Mesendoderm (in vitro differentiated cells): ENCODE results near the gene TFIP11.

Source experiments
- DNase-seq: peaks from one replicate; pipeline ENCODE4 v3.0.0; 2013
- H2AK5ac ChIP-seq: 2 replicates; pipeline ENCODE4 v1.6.1; 2013; ENCODE audit warnings: low read length, inconsistent platforms
- H2BK120ac ChIP-seq: 2 replicates; pipeline ENCODE4 v1.6.1; 2013; ENCODE audit warnings: low read depth, mild to moderate bottlenecking, low read length, moderate library complexity, mixed read lengths
- H2BK15ac ChIP-seq: replicated peaks from 2 replicates; pipeline ENCODE4 v1.6.1; 2013; ENCODE audit warnings: low read depth, mild to moderate bottlenecking, moderate library complexity
- H2BK5ac ChIP-seq: 2 replicates; pipeline ENCODE4 v1.6.1; 2013; ENCODE audit warnings: low read length, inconsistent platforms
- H3K18ac ChIP-seq: 2 replicates; pipeline ENCODE4 v1.6.1; 2013; ENCODE audit warnings: mild to moderate bottlenecking, low read length, mixed read lengths
- H3K23ac ChIP-seq: one replicate; pipeline ENCODE4 v1.6.1; 2013; ENCODE audit warnings: low read length
- H3K27ac ChIP-seq: 2 replicates; pipeline ENCODE4 v1.5.1; 2013; ENCODE audit warnings: low read depth, mild to moderate bottlenecking, inconsistent platforms, low read length, moderate library complexity
- H3K27me3 ChIP-seq: 2 replicates; pipeline ENCODE4 v1.6.1; 2013; ENCODE audit warnings: low read length, control low read depth, mild to moderate bottlenecking, inconsistent platforms; ENCODE audit not compliant: insufficient read depth, poor library complexity
- H3K36me3 ChIP-seq: 2 replicates; pipeline ENCODE4 v1.6.1; 2013; ENCODE audit warnings: low read length, inconsistent platforms; ENCODE audit not compliant: control insufficient read depth, insufficient read depth
- H3K4ac ChIP-seq: one replicate; pipeline ENCODE4 v1.6.1; 2013; ENCODE audit warnings: low read depth, mild to moderate bottlenecking, low read length, moderate library complexity
- H3K4me1 ChIP-seq: 2 replicates; pipeline ENCODE4 v1.6.1; 2013; ENCODE audit warnings: low read depth, low read length, inconsistent platforms; ENCODE audit not compliant: control insufficient read depth
- H3K4me2 ChIP-seq: 2 replicates; pipeline ENCODE4 v1.6.1; 2013; ENCODE audit warnings: low read length
- H3K4me3 ChIP-seq: 2 replicates; pipeline ENCODE4 v1.5.1; 2013; ENCODE audit warnings: mild to moderate bottlenecking, low read length
- H3K56ac ChIP-seq: one replicate; pipeline ENCODE4 v1.6.1; 2013; ENCODE audit warnings: low read length
- H3K79me1 ChIP-seq: 2 replicates; pipeline ENCODE4 v1.6.1; 2013; ENCODE audit warnings: low read length, inconsistent platforms
- H3K79me2 ChIP-seq: 2 replicates; pipeline ENCODE4 v1.6.1; 2013; ENCODE audit warnings: mild to moderate bottlenecking, low read length; ENCODE audit not compliant: control insufficient read depth, insufficient read depth
- H3K9ac ChIP-seq: 2 replicates; pipeline ENCODE4 v1.6.1; 2013; ENCODE audit warnings: low read length, inconsistent platforms
- H4K5ac ChIP-seq: one replicate; pipeline ENCODE4 v1.6.1; 2013; ENCODE audit warnings: low read length
- H4K8ac ChIP-seq: one replicate; pipeline ENCODE4 v1.6.1; 2013; ENCODE audit warnings: low read depth, mild to moderate bottlenecking, control low read depth, low read length, moderate library complexity
- WGBS: extraction: QIAGEN DNeasy Blood & Tissue Kit; methylation state at CpG from one replicate; pipeline ENCODE4 v1.1.7; 2013; ENCODE audit warnings: low lambda C conversion rate, missing lambda C conversion rate; ENCODE audit not compliant: insufficient coverage; ENCODE audit errors: extremely low coverage; 5-methylcytosine and 5-hydroxymethylcytosine counted together

Gene TFIP11

GRCh38 chr22:26524870-26525269 lies 12.6 kb upstream of the TFIP11 start:
- Histone ChIP-seq H2BK5ac (no peak overlapping the region), H3K23ac (no peak overlapping the region), H3K4me1 (no peaks in the 10 kb centered on the region), H3K56ac (no peak overlapping the region), H2AK5ac (no peak overlapping the region), H3K4ac (no peak overlapping the region), H3K36me3 (peaks cover 21% of the 10 kb centered on the region), H3K4me3 (no peak overlapping the region), H4K8ac (no peak overlapping the region), H3K27me3 (no peaks in the 10 kb centered on the region), H3K18ac (no peak overlapping the region), H4K5ac (no peak overlapping the region), H3K4me2 (no peak overlapping the region), H2BK15ac (no peak overlapping the region), H3K79me2 (no peaks in the 10 kb centered on the region), H3K27ac (no peak overlapping the region), H3K9ac (no peak overlapping the region), H2BK120ac (no peak overlapping the region), H3K79me1 (no peaks in the 10 kb centered on the region)
- DNase-seq, result no peak
- no CpG with 5 or more reads among the region's 4 CpGs for WGBS

GRCh38 chr22:26522592-26522991 lies 10.3 kb upstream of the TFIP11 start:
- no CpG with 5 or more reads among the region's 4 CpGs for WGBS
- peaks cover 9% of the 10 kb centered on the region for H3K36me3 ChIP-seq

GRCh38 chr22:26522012-26522411 lies 9.7 kb upstream of the TFIP11 start:
- WGBS, result no CpG with 5 or more reads among the region's 2 CpGs
- H3K18ac ChIP-seq, result no peak overlapping the region

More at GRCh38 chr22:26522592-26522991, 10.3 kb upstream of the TFIP11 start:
- Histone ChIP-seq H3K4me3 (no peak overlapping the region), H3K4ac (no peak overlapping the region), H3K4me1 (no peaks in the 10 kb centered on the region), H3K18ac (no peak overlapping the region), H2AK5ac (no peak overlapping the region), H4K5ac (no peak overlapping the region), H3K27ac (no peak overlapping the region), H3K79me2 (no peaks in the 10 kb centered on the region), H3K56ac (no peak overlapping the region), H3K27me3 (no peaks in the 10 kb centered on the region), H4K8ac (no peak overlapping the region), H3K23ac (no peak overlapping the region), H3K79me1 (no peaks in the 10 kb centered on the region), H3K9ac (no peak overlapping the region), H2BK15ac (no peak overlapping the region), H2BK120ac (no peak overlapping the region), H3K4me2 (no peak overlapping the region), H2BK5ac (no peak overlapping the region)
- no peak for DNase-seq

GRCh38 chr22:26517429-26517828 lies 5.2 kb upstream of the TFIP11 start:
- H3K9ac ChIP-seq, result no peak overlapping the region
- no peak for DNase-seq
- H3K79me1 ChIP-seq, result peaks cover 2% of the 10 kb centered on the region
- H3K18ac ChIP-seq, result no peak overlapping the region
- H2BK15ac ChIP-seq, result no peak overlapping the region
- H3K4ac ChIP-seq, result no peak overlapping the region
- no peak overlapping the region for H2BK5ac ChIP-seq
- H3K56ac ChIP-seq, result no peak overlapping the region
- no CpG with 5 or more reads among the region's 5 CpGs for WGBS
- no peak overlapping the region for H3K4me2 ChIP-seq
- H3K27ac ChIP-seq, result no peak overlapping the region
- H3K4me3 ChIP-seq, result no peak overlapping the region
- H3K36me3 ChIP-seq, result no peaks in the 10 kb centered on the region
- no peak overlapping the region for H4K5ac ChIP-seq
- no peak overlapping the region for H4K8ac ChIP-seq
- H3K4me1 ChIP-seq, result no peaks in the 10 kb centered on the region
- H3K23ac ChIP-seq, result no peak overlapping the region
- H2AK5ac ChIP-seq, result no peak overlapping the region
- H3K79me2 ChIP-seq, result peaks cover 2% of the 10 kb centered on the region
- H2BK120ac ChIP-seq, result no peak overlapping the region
- no peaks in the 10 kb centered on the region for H3K27me3 ChIP-seq

More at GRCh38 chr22:26522012-26522411, 9.7 kb upstream of the TFIP11 start:
- no peak overlapping the region for H3K27ac ChIP-seq
- no peak overlapping the region for H2BK5ac ChIP-seq
- no peak for DNase-seq
- no peak overlapping the region for H2BK120ac ChIP-seq
- no peak overlapping the region for H3K23ac ChIP-seq
- H3K56ac ChIP-seq, result no peak overlapping the region
- no peak overlapping the region for H2AK5ac ChIP-seq
- H3K4me2 ChIP-seq, result no peak overlapping the region
- no peak overlapping the region for H4K5ac ChIP-seq
- H3K79me1 ChIP-seq, result no peaks in the 10 kb centered on the region
- H3K4me3 ChIP-seq, result no peak overlapping the region
- H4K8ac ChIP-seq, result no peak overlapping the region
- H3K4me1 ChIP-seq, result no peaks in the 10 kb centered on the region
- no peaks in the 10 kb centered on the region for H3K27me3 ChIP-seq
- no peak overlapping the region for H2BK15ac ChIP-seq
- H3K36me3 ChIP-seq, result peaks cover 5% of the 10 kb centered on the region
- H3K9ac ChIP-seq, result no peak overlapping the region
- H3K79me2 ChIP-seq, result no peaks in the 10 kb centered on the region
- H3K4ac ChIP-seq, result no peak overlapping the region

- Histone ChIP-seq H2BK120ac (no peak overlapping the region), H3K27me3 (no peaks in the 10 kb centered on the region), H3K23ac (no peak overlapping the region), H3K4me1 (peaks cover under 1% of the 10 kb centered on the region), H3K4me3 (no peak overlapping the region), H3K27ac (no peak overlapping the region), H3K4me2 (no peak overlapping the region), H4K8ac (no peak overlapping the region), H3K79me1 (peaks cover 3% of the 10 kb centered on the region), H3K9ac (no peak overlapping the region), H3K18ac (no peak overlapping the region), H2AK5ac (no peak overlapping the region), H3K36me3 (no peaks in the 10 kb centered on the region), H4K5ac (no peak overlapping the region), H3K4ac (no peak overlapping the region), H3K56ac (no peak overlapping the region), H3K79me2 (peaks cover 6% of the 10 kb centered on the region), H2BK5ac (no peak overlapping the region), H2BK15ac (no peak overlapping the region)
- DNase-seq, result no peak
- no CpG with 5 or more reads among the region's 1 CpG for WGBS
Measured at GRCh38 chr22:26516503-26516902, 4.2 kb upstream of the TFIP11 start.

- Histone ChIP-seq H3K23ac (no peak overlapping the region), H2BK5ac (no peak overlapping the region), H3K4me1 (peaks cover 2% of the 10 kb centered on the region), H3K4me2 (no peak overlapping the region), H4K5ac (no peak overlapping the region), H3K79me2 (peaks cover 11% of the 10 kb centered on the region), H3K9ac (no peak overlapping the region), H4K8ac (no peak overlapping the region), H3K36me3 (no peaks in the 10 kb centered on the region), H3K79me1 (peaks cover 4% of the 10 kb centered on the region), H2BK120ac (no peak overlapping the region), H3K18ac (no peak overlapping the region), H3K4me3 (no peak overlapping the region), H3K56ac (no peak overlapping the region), H3K4ac (no peak overlapping the region), H2AK5ac (no peak overlapping the region), H3K27me3 (no peaks in the 10 kb centered on the region), H2BK15ac (no peak overlapping the region), H3K27ac (no peak overlapping the region)
- DNase-seq, result no peak
- WGBS, result no CpG with 5 or more reads among the region's 3 CpGs
Measured at GRCh38 chr22:26515931-26516330, 3.7 kb upstream of the TFIP11 start.
